Astrocyte (in vitro differentiated cells and primary cell): ENCODE data around the gene GLB1L3. TPM values are rescaled to one million over a fixed set of nuclear protein-coding genes. Genes with fewer than 3 reads are reported as not detected.

Source experiments
- DNase-seq: peaks from one replicate; pipeline ENCODE4 v3.0.0-alpha.2; 2010; ENCODE audit warnings: low read depth
- FAIRE-seq: peaks from 2 replicates; lab custom pipeline; 2011; peaks lifted over from hg19 to GRCh38; lab: Jason Lieb, UNC
- H2AFZ ChIP-seq: 2 replicates; pipeline ENCODE4 v1.6.0; 2012; ENCODE audit warnings: low read depth, low read length, inconsistent platforms
- H3K27ac ChIP-seq: 2 replicates; pipeline ENCODE4 v1.5.1; 2011; ENCODE audit warnings: low read depth, low read length, inconsistent platforms
- H3K27me3 ChIP-seq: 2 replicates; pipeline ENCODE4 v1.6.0; 2011; ENCODE audit warnings: low read length, inconsistent platforms; ENCODE audit not compliant: insufficient read depth
- H3K36me3 ChIP-seq: 2 replicates; pipeline ENCODE4 v1.5.1; 2011; ENCODE audit warnings: low read length, inconsistent platforms; ENCODE audit not compliant: insufficient read depth
- H3K4me1 ChIP-seq: 2 replicates; pipeline ENCODE4 v1.5.1; 2011; ENCODE audit warnings: low read length, inconsistent platforms; ENCODE audit not compliant: insufficient read depth
- H3K4me2 ChIP-seq: 2 replicates; pipeline ENCODE4 v1.6.0; 2012; ENCODE audit warnings: low read length, inconsistent platforms
- H3K4me3 ChIP-seq: 2 replicates; pipeline ENCODE4 v1.5.1; 2011; ENCODE audit warnings: low read depth, mild to moderate bottlenecking, low read length, inconsistent platforms; ENCODE audit not compliant: insufficient read depth
- H3K79me2 ChIP-seq: 2 replicates; pipeline ENCODE4 v1.6.0; 2012; ENCODE audit warnings: mild to moderate bottlenecking, low read length, inconsistent platforms; ENCODE audit not compliant: insufficient read depth
- H3K9ac ChIP-seq: 2 replicates; pipeline ENCODE4 v1.6.0; 2012; ENCODE audit warnings: mild to moderate bottlenecking, low read length, inconsistent platforms
- H3K9me3 ChIP-seq: 2 replicates; pipeline ENCODE4 v1.5.1; 2012; ENCODE audit warnings: low read depth, mild to moderate bottlenecking, low read length, inconsistent platforms; ENCODE audit not compliant: insufficient read depth
- H4K20me1 ChIP-seq: 2 replicates; pipeline ENCODE4 v1.6.0; 2012; ENCODE audit warnings: low read length, inconsistent platforms; ENCODE audit not compliant: insufficient read depth
- H3K27ac Mint-ChIP-seq: one replicate; pipeline ENCODE4 v1.8.0; 2021; ENCODE audit warnings: mild to moderate bottlenecking, mixed read lengths; ENCODE audit not compliant: unreplicated experiment
- H3K27me3 Mint-ChIP-seq: one replicate; pipeline ENCODE4 v1.8.0; 2021; ENCODE audit warnings: low read depth, mixed read lengths; ENCODE audit not compliant: unreplicated experiment
- H3K36me3 Mint-ChIP-seq: one replicate; pipeline ENCODE4 v1.8.0; 2021; ENCODE audit warnings: low read depth, mixed read lengths; ENCODE audit not compliant: unreplicated experiment
- H3K4me1 Mint-ChIP-seq: one replicate; pipeline ENCODE4 v1.8.0; 2021; ENCODE audit warnings: low read depth, mixed read lengths; ENCODE audit not compliant: unreplicated experiment
- H3K4me3 Mint-ChIP-seq: one replicate; pipeline ENCODE4 v1.8.0; 2021; ENCODE audit warnings: mild to moderate bottlenecking, moderate library complexity, mixed read lengths; ENCODE audit not compliant: unreplicated experiment
- H3K9me3 Mint-ChIP-seq: one replicate; pipeline ENCODE4 v1.8.0; 2021; ENCODE audit warnings: mild to moderate bottlenecking, mixed read lengths; ENCODE audit not compliant: unreplicated experiment
- EZH2 ChIP-seq: IDR thresholded peaks from 2 replicates; pipeline ENCODE4 v1.6.1; 2012; ENCODE audit warnings: mild to moderate bottlenecking, low read length, inconsistent platforms; ENCODE audit not compliant: insufficient read depth
- total RNA-seq: library from RNA; stranded (reverse); gene quantifications from 2 replicates; pipeline ENCODE4 v1.2.1, GENCODE V29; 2021
- TF ChIP-seq, protein P1 (sequence below): IDR thresholded peaks from 2 replicates; pipeline ENCODE4 v1.5.1; 2011; ENCODE audit warnings: low read depth, mild to moderate bottlenecking, inconsistent platforms, low read length, moderate library complexity; ENCODE audit not compliant: insufficient read depth

GLB1L3 gene
- total RNA-seq, 1 donor from 2014 or later: 0.20 TPM

- H3K4me2 ChIP-seq: no peak overlapping the region
- Mint-ChIP-seq H3K27me3 (peaks cover 46% of the 10 kb centered on the region), H3K27ac (no peak overlapping the region), H3K9me3 (no peaks in the 10 kb centered on the region), H3K4me3 (no peak overlapping the region), H3K4me1 (peaks cover 18% of the 10 kb centered on the region), H3K36me3 (no peaks in the 10 kb centered on the region)
- no peak overlapping the region for H2AFZ ChIP-seq
- H3K4me1 ChIP-seq: peaks cover 13% of the 10 kb centered on the region
- H3K4me3 ChIP-seq: no peak overlapping the region
- H3K79me2 ChIP-seq: no peaks in the 10 kb centered on the region
- DNase-seq: no peak
- no peaks in the 10 kb centered on the region for H4K20me1 ChIP-seq
- H3K27ac ChIP-seq: no peak overlapping the region
- no peaks in the 10 kb centered on the region for H3K36me3 ChIP-seq
- FAIRE-seq: no peak
- H3K9me3 ChIP-seq: no peaks in the 10 kb centered on the region
- no peak for TF ChIP-seq EZH2
- TF ChIP-seq, protein P1, sequence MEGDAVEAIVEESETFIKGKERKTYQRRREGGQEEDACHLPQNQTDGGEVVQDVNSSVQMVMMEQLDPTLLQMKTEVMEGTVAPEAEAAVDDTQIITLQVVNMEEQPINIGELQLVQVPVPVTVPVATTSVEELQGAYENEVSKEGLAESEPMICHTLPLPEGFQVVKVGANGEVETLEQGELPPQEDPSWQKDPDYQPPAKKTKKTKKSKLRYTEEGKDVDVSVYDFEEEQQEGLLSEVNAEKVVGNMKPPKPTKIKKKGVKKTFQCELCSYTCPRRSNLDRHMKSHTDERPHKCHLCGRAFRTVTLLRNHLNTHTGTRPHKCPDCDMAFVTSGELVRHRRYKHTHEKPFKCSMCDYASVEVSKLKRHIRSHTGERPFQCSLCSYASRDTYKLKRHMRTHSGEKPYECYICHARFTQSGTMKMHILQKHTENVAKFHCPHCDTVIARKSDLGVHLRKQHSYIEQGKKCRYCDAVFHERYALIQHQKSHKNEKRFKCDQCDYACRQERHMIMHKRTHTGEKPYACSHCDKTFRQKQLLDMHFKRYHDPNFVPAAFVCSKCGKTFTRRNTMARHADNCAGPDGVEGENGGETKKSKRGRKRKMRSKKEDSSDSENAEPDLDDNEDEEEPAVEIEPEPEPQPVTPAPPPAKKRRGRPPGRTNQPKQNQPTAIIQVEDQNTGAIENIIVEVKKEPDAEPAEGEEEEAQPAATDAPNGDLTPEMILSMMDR: no peak
- H3K9ac ChIP-seq: no peak overlapping the region
- peaks cover 61% of the 10 kb centered on the region for H3K27me3 ChIP-seq
These were observed 4.2 kb upstream of the GLB1L3 start for GRCh38 chr11:134271978-134272377.

GRCh38 chr11:134272381-134273316, 3.5 kb upstream of the GLB1L3 start:
- H3K36me3 ChIP-seq: no peaks in the 10 kb centered on the region
- H3K27me3 ChIP-seq: peaks cover 68% of the 10 kb centered on the region
- no peak overlapping the region for H3K4me2 ChIP-seq
- H2AFZ ChIP-seq: no peak overlapping the region
- no peaks in the 10 kb centered on the region for H3K9me3 ChIP-seq
- no peak overlapping the region for H3K4me3 Mint-ChIP-seq
- no peak overlapping the region for H3K9ac ChIP-seq
- TF ChIP-seq EZH2: no peak
- TF ChIP-seq, protein P1: no peak
- peaks cover 52% of the 10 kb centered on the region for H3K27me3 Mint-ChIP-seq
- H3K27ac Mint-ChIP-seq: no peak overlapping the region
- no peak overlapping the region for H3K4me3 ChIP-seq
- no peak for FAIRE-seq
- H3K4me1 ChIP-seq: peaks cover 10% of the 10 kb centered on the region
- H3K36me3 Mint-ChIP-seq: no peaks in the 10 kb centered on the region
- no peaks in the 10 kb centered on the region for H3K79me2 ChIP-seq
- H4K20me1 ChIP-seq: no peaks in the 10 kb centered on the region
- peaks cover 3% of the 10 kb centered on the region for H3K9me3 Mint-ChIP-seq
- H3K27ac ChIP-seq: no peak overlapping the region
- peaks cover 11% of the 10 kb centered on the region for H3K4me1 Mint-ChIP-seq
- DNase-seq: no peak

DNA sequence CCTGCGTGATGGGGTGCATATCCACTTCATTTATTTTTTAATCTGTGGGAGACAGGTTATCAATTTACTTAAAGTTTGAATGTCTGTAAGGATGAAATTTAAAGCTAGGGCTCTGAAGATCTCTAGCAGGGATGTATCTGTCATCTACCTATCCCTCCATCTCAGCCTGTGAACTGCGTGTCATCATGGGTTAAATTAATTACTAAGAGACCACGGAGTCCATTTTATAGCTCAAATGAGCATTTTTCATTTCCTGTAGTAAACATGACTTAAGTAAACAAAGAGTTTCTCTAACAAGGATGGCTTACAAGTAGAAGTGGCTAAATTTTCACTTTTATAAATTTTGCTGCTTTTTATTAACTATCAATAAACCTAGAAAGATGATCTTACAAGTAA, 2.9 kb upstream of the GLB1L3 start:
- H3K4me2 ChIP-seq: no peak overlapping the region

More for the DNA sequence above, 2.9 kb upstream of the GLB1L3 start:
- H3K27ac Mint-ChIP-seq: no peak overlapping the region
- H3K4me3 Mint-ChIP-seq: no peak overlapping the region
- no peak overlapping the region for H2AFZ ChIP-seq
- H3K79me2 ChIP-seq: no peaks in the 10 kb centered on the region
- peaks cover 4% of the 10 kb centered on the region for H3K4me1 Mint-ChIP-seq
- DNase-seq: no peak
- peaks cover 4% of the 10 kb centered on the region for H3K9me3 ChIP-seq
- no peaks in the 10 kb centered on the region for H3K36me3 ChIP-seq
- no peak for FAIRE-seq
- no peak overlapping the region for H3K9ac ChIP-seq
- peaks cover 59% of the 10 kb centered on the region for H3K27me3 Mint-ChIP-seq
- no peak overlapping the region for H3K27ac ChIP-seq
- no peak for TF ChIP-seq EZH2
- TF ChIP-seq, protein P1: no peak
- no peak overlapping the region for H3K4me3 ChIP-seq
- H3K9me3 Mint-ChIP-seq: peaks cover 3% of the 10 kb centered on the region
- peaks cover 75% of the 10 kb centered on the region for H3K27me3 ChIP-seq
- H3K36me3 Mint-ChIP-seq: no peaks in the 10 kb centered on the region
- no peaks in the 10 kb centered on the region for H4K20me1 ChIP-seq
- peaks cover 10% of the 10 kb centered on the region for H3K4me1 ChIP-seq
